T-helper 1 cell treated with Interleukin-12 subunit alpha and Interleukin-12 subunit beta and Interleukin-4 antibody, amounts not matched to agents 30 ng/mL and 1 ng/mL, for 36 hours (primary cell): ENCODE measurements around the gene LMNA. TPM values are rescaled to one million over a fixed set of nuclear protein-coding genes. Genes with fewer than 3 reads are reported as not detected.

ENCODE experiments used
- intact Hi-C: fragments of 100-400 bp; cut with micrococcal nuclease; formaldehyde crosslinking; loops from one replicate; pipeline ENCODE4 v1.15.1; 2024
- total RNA-seq: library from RNA; stranded (reverse); gene quantifications from 2 replicates; pipeline ENCODE4 v1.2.3, GENCODE V29; 2022

Gene LMNA
- total RNA-seq, 1 donor from 2014 or later: 32.7 TPM

DNA sequence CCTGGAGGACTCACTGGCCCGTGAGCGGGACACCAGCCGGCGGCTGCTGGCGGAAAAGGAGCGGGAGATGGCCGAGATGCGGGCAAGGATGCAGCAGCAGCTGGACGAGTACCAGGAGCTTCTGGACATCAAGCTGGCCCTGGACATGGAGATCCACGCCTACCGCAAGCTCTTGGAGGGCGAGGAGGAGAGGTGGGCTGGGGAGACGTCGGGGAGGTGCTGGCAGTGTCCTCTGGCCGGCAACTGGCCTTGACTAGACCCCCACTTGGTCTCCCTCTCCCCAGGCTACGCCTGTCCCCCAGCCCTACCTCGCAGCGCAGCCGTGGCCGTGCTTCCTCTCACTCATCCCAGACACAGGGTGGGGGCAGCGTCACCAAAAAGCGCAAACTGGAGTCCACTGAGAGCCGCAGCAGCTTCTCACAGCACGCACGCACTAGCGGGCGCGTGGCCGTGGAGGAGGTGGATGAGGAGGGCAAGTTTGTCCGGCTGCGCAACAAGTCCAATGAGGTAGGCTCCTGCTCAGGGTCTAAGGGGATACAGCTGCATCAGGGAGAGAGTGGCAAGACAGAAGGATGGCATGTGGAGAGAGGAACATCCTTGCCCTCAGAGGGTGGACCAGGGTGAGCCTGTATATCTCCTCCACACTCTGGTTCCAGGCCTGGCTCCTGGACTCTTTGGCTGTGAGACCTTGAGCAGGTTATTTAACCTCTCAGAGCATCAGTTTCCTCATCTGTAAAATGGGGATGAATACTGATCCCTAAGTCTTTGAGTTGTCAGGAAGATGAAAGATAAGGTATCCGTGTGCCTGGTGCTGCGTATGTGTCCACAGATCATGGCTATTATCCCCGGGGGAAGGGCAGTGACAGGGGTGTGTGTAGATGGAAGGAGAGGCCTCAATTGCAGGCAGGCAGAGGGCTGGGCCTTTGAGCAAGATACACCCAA lies 21.7 kb downstream of the LMNA start:
- intact Hi-C loops: no loop called here

- intact Hi-C loops: no loop called here
These were observed 22.5 kb downstream of the LMNA start for GRCh38 chr1:156136970-156137483.

DNA sequence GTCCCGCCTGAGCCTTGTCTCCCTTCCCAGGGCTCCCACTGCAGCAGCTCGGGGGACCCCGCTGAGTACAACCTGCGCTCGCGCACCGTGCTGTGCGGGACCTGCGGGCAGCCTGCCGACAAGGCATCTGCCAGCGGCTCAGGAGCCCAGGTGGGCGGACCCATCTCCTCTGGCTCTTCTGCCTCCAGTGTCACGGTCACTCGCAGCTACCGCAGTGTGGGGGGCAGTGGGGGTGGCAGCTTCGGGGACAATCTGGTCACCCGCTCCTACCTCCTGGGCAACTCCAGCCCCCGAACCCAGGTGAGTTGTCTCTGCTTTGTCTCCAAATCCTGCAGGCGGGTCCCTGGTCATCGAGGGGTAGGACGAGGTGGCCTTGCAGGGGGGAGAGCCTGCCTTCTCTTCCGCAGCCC lies 24.0 kb downstream of the LMNA start:
- intact Hi-C loops: no loop called here

- intact Hi-C loops: loop anchor here (1.0 kb wide), 1 partner anchor 84 kb away; no protein-coding TSS in a partner anchor
These were observed 26.6 kb downstream of the LMNA start for GRCh38 chr1:156140879-156141707.

DNA sequence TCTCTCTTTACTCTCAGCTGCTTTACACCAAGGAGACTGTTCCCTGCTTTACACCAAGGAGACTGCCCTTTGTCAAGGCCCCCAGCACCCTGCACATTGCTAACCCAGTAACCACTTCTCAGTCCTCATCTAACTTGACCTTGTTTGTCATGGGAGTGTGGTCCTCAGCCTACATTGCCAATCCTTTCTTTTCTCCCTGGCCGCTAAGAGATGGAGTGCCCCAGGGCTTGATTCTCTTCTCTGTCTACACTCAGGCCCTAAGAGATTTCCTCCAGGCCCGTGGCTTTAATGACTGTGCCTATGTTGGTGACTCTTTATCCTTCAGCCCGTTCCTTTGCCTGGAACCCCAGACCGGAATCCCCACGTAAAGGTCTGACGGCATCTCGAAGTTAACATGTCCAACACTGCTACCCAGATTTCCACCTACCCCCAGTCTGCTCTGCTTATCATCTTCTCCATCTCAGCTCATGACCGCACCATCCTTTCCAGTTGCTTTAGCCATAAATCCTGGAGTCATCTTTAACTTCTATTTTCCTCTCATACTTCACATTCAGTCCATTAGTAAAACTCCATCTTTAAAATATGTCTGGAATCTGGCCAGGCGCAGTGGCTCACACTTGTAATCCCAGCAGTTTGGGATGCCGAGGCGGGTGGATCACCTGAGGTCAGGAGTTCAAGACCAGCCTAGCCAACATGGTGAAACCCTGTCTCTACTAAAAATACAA lies 29.4 kb downstream of the LMNA start:
- intact Hi-C loops: no loop called here

DNA sequence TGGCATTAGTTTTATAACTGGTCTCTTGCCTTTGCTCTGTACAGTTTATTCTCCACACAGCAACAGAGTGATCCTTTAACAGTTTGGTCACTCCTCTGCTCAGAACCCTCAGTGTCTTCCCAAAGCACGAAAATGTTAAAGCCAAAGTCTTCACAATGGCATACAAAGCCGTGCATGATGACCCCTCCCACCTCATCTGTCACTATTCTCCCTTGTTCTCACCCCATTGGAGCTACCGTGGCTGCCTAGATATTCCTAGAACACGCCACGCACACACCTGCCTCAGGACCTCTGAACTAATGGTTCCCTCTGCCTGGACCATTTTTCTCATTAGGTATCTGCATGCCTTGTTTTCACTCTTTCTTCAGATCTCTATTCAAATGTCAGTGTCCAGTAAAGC lies 30.2 kb downstream of the LMNA start:
- intact Hi-C loops: no loop called here

GRCh38 chr1:156145650-156146019 lies 31.1 kb downstream of the LMNA start:
- intact Hi-C loops: loop anchor here (1.0 kb wide), 3 partner anchors 48 to 174 kb away; no protein-coding TSS in a partner anchor

GRCh38 chr1:156146020-156146768 lies 31.7 kb downstream of the LMNA start:
- intact Hi-C loops: loop anchor here (1.0 kb wide), 3 partner anchors 47 to 173 kb away; no protein-coding TSS in a partner anchor

- intact Hi-C loops: loop anchor here (1.0 kb wide), 3 partner anchors 46 to 172 kb away; no protein-coding TSS in a partner anchor
These were observed 32.4 kb downstream of the LMNA start for GRCh38 chr1:156146769-156147405.

DNA sequence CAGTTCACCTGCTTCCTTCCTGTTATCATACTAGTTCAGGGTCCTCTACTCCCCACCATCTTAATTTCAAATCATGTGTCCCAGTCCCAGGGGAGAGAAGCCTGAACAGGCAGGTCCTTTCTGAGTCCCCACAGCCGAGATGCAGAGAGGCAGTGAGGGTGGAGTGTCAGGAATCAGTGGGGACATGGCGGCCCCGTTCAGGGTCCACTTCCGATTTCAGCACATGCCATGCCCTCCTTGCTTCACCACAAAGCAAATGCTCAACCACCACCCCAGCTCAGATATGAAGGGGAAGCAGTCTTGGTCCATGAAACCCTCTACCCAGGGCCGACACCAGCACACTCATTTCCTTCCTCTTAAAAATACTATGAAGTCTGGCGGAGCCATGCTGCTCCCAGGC lies 33.7 kb downstream of the LMNA start:
- intact Hi-C loops: no loop called here

DNA sequence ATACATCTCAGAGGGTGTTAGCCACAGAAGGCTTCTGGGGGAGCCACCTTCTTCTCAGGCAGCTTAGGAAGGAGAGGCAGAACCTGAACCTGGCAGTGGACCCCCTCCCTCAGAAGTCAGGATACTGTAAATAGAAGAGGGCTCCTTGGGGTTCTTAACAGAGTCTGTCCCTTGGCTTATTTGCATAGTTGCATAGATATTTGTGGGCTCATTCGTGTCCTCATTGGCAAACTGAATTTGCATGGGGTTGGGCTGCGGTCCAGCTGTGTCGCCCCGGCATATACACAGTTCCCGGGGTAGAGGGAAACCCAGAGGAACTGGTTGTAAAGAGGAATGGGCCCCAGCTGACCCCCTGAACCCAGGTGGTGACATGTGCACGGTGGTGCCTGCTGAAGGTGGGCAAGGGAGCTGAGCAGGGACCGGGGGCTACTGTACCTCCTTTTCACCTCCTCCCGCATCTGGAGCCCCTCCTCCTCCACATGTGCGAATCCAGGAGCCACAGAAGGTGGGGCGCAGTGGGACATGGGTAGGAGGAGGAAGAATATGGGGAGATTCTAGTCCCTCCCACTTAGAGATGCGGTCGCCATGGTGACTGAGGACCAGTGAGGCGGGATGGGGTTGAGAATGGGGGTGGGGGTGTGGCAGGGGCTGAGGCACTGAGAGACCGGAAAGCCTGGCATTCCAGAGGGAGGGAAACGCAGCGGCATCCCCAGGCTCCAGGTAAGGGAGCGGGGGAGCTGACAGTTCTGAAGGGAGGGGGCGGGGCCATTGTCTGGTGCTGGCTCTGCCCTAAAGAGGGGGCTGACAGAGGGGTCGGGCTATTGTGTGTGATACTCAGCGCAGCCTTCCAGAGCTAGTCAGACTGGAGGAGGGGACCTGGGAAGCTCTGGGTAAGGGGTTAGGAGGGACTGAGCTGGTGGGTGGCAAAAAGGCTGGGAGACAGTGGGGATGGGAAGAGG lies 35.1 kb downstream of the LMNA start:
- intact Hi-C loops: no loop called here

DNA sequence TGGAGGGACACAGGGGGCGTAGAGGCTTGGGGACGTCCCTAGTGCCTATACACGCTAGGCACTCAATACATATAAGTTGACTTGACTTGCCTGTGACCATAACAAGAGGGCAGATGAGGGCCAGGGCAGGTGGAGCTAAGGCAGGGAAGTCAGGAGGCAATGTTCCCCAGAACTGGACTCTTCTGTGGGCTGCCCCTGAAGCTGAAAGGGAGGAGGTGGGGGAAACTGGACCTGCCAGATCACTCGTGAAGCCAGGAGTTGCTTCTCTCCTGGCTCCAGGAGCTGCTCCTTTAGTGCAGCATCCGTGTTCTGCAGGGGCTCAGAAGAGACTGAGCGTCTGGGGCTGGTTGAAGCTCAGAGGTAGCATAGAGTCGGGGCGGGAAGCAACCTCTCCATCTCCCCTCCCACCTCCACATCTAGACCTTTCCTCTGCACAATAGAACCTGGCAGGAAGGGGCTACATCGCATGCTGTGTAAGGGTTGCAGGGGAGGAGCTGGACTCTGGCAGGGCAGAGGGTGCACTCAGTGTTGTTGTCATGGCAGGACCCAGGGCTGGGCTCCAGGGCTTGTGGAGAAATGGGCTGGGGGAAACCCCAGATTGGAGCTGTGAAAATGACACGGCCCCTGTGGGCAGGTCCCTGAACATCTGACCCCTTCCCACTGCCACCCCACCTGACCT lies 36.0 kb downstream of the LMNA start:
- intact Hi-C loops: no loop called here

GRCh38 chr1:156151093-156151688 lies 36.7 kb downstream of the LMNA start:
- intact Hi-C loops: no loop called here

- intact Hi-C loops: no loop called here
These were observed 38.1 kb downstream of the LMNA start for GRCh38 chr1:156152628-156153027.

GRCh38 chr1:156153362-156153761 lies 38.9 kb downstream of the LMNA start, which contains the start of gene SEMA4A:
Gene SEMA4A (plus strand): TSS chr1:156153585. CDS start chr1:156154579, 994 bp downstream.
- intact Hi-C loops: no loop called here

- intact Hi-C loops: no loop called here
These were observed 39.8 kb downstream of the LMNA start for GRCh38 chr1:156154317-156154749.

- intact Hi-C loops: no loop called here
These were observed 41.4 kb downstream of the LMNA start for GRCh38 chr1:156155756-156156510.
